ENCODE results near the gene SAMD11.
"Not testable (repeated sequence)": the region's sequence is repeated elsewhere in the genome, so short reads cannot be mapped to it uniquely, and the experiment has no call there.

SAMD11 gene

DNA sequence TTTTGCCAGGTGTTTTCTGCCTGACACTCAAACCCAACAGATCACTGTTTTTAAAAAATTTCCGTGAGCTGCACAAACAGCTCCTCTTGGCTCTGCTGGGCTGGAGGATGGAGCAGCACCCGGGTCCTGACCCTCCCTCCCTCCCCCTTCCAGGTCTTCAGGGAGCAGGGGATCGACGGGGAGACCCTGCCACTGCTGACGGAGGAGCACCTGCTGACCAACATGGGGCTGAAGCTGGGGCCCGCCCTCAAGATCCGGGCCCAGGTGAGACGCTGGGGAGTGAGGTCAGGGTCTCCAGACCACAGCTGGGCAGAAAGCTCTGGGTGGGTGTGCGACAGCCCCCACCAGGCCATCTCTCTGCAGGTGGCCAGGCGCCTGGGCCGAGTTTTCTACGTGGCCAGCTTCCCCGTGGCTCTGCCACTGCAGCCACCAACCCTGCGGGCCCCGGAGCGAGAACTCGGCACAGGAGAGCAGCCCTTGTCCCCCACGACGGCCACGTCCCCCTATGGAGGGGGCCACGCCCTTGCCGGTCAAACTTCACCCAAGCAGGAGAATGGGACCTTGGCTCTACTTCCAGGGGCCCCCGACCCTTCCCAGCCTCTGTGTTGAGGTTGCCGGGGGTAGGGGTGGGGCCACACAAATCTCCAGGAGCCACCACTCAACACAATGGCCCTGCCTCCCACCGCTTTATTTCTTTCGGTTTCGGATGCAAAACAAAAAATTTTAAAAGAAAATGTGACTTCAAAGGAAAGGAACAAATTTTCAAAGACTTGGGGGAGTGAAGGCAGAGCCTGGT, 20.0 kb downstream of the SAMD11 start:
- DNase-seq (ENCODE audit: low read depth) = no peak

GRCh38 chr1:944341-945325, 20.9 kb downstream of the SAMD11 start:
- no peak for DNase-seq (ENCODE audit: low read depth)

- DNase-seq (ENCODE audit: low read depth) = no peak
These were observed 22.2 kb downstream of the SAMD11 start for GRCh38 chr1:945688-946556.

DNA sequence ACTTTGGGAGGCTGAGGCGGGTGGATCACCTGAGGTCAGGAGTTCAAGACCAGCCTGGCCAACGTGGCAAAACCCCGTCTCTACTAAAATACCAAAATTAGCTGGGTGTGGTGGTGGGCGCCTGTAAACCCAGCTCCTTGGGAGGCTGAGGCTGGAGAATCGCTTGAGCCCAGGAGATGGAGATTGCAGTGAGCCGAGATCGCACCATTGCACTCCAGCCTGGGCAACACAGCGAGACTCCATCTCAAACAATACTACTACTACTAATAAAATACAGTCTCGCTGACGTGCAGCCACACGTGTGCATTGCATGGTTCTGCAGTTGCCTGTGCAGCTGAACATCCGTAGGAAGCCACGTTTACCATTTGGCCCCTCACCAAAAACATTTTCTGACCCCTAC, 23.1 kb downstream of the SAMD11 start:
- DNase-seq (ENCODE audit: low read depth) = not testable (repeated sequence)

DNA sequence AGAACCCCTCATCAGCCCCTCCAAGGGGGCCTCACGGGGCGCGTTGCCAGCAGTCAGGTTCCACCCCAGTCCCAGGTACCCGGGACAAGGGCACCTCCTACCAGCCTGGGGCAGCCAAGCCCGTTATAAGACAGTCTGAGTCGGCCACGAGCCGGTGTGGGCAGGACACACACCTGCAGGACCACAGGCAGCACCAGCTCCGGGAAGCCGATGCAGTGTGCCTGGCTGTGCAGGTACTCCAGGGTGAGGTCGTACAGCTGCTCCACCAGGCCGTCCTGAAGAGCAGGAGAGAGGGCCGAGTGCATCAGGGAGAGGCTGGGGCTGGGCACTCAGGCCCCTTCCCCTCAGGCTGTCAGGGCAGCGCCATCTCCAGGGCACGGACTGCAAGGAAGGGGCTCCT, 24.2 kb downstream of the SAMD11 start:
- DNase-seq (ENCODE audit: low read depth) = no peak

GRCh38 chr1:950268-950667, 26.5 kb downstream of the SAMD11 start:
- no peak for DNase-seq (ENCODE audit: low read depth)

GRCh38 chr1:950881-951280, 27.2 kb downstream of the SAMD11 start:
- no peak for DNase-seq (ENCODE audit: low read depth)

DNA sequence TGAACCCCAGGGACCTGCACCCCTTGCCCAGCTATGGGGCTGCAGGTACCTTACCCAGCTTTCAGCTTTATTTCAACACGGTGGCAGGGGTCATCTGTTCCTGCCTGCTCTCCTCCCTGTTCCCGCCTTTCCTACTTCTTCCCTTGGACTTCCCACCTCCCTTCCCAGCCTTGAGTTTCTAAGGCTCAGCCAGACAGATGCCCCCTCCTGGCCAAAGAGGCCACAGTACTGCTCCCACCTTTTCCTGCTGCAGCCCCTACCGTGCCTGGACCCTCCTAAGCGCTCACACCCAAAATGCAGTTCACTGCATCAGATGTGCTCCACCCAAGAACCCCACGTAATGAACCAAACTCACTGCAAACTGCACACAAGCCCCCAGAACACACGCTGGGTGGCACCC, 27.6 kb downstream of the SAMD11 start:
- peak; percentile 53 for DNase-seq (ENCODE audit: low read depth)

DNA sequence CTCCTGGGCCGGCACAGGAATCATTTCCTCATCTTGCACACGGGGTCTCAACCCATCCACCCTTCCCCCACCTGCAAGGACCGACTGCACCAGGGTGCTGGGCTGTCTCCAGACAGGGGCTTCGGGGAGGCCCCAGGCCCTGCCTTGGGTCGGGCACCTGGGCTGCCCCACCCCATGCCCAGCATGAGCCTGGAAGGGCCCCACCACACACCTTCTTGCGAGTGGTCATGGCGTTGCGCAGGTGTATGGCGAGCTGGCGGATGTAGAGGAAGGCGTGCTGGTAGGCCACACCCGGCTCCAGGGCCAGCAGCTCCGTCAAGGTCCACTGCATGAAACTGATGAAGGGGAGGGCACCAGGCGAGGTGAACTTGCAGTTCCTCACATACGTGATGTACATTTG, 28.5 kb downstream of the SAMD11 start:
- no peak for DNase-seq (ENCODE audit: low read depth)

DNA sequence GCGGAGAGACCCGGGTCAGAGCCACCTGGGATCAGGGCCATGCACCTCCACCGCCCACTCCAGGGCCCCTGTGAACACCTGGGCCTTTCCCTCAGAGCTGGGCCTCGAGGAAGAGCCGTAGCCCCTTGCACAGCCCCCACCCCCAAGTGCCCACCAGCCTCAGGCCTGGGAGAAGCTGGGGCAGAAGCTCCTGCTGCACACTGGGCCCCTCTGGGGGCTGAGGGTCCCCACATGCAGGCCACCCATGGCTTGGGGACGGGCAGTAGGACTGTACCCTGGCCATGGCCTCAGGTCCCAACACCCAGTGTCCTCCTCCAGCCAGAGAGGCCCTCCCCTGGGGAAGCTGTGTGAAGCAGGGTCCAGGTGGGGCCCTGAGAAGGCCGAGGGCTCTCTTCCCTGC, 28.9 kb downstream of the SAMD11 start:
- DNase-seq (ENCODE audit: low read depth) = no peak

DNA sequence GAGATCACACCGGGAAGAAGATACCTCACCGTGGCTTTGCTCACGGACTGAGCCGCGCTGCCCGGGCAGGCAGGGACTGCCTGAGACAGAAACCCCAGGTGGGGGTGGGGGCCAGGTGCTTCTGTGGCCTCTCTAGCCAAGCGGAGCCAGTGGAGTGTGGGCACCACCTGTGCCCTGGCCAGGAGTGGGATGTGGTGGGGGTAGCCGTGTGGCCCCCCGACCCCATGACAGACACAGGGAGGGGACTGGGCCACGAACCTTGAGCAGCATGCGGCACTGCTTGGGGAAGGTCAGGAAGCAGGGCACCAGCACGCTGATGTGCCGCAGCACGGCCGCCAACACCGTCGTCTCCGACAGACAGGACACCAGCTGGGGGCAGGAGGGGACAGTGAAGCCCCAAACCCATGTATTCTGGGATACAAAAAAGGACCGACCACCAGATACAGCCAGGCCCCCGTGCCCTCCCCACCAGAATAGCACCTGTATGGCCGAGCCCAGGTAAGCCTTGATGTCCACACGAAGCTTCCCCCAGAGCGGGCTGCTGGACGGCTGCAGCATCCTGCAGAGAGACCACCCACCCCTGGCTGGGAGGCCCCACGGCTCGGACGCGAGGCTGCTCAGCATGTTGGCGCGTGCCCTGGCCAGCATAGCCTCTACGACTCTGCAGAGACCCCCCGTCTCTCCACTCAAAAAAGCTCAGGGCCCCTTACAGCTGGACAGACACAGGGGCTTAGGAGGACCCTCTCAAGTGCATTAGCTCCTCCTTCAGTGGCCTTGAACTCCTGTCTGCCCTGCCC, 30.0 kb downstream of the SAMD11 start:
- DNase-seq (ENCODE audit: low read depth) = no peak

GRCh38 chr1:954927-955326, 31.2 kb downstream of the SAMD11 start:
- no peak for DNase-seq (ENCODE audit: low read depth)

- no peak for DNase-seq (ENCODE audit: low read depth)
These were observed 31.8 kb downstream of the SAMD11 start for GRCh38 chr1:955474-955873.

- DNase-seq (ENCODE audit: low read depth) = no peak
These were observed 32.9 kb downstream of the SAMD11 start for GRCh38 chr1:956636-957035.

- DNase-seq (ENCODE audit: low read depth) = peak; percentile 87
These were observed 35.4 kb downstream of the SAMD11 start, which contains the start of gene NOC2L for GRCh38 chr1:958823-959730. Gene NOC2L (minus strand): TSS chr1:959256. CDS start chr1:959240, 16 bp downstream.

DNA sequence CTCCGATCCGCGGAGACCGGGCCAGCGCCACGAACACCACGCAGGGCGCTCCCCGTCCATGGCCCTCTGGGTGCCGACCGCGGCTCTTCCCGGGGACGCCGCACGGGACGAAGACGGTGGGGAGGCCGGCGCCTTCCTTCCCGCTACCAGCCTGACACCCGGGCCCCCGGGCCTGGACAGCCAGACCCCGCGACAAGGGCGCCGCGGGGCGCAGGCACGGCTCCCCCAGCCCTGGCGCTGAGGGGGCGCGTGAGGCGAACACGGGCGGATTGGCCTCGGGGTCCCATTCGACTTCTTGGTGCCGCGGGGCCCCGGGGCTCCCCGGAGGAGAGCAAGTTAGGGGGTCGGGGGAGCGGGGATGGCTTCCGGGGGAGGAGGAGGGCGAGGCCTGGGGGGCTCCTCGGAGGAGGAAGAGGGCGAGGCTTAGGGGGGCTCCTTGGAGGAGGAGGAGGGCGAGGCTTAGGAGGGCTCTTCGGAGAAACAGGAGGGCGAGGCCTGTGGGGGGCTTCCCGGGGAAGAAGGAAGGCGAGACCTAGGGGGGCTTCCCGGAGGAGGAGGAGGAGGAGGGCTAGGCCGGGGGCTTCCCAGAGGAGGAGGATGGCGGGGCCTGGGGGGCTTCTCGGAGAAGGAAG, 36.1 kb downstream of the SAMD11 start:
- no peak for DNase-seq (ENCODE audit: low read depth)

- DNase-seq (ENCODE audit: low read depth) = peak; percentile 65
These were observed 36.8 kb downstream of the SAMD11 start, which contains the start of gene KLHL17 for GRCh38 chr1:960363-961131. Gene KLHL17 (plus strand): TSS chr1:960584. CDS start chr1:960694, 110 bp downstream.

DNA sequence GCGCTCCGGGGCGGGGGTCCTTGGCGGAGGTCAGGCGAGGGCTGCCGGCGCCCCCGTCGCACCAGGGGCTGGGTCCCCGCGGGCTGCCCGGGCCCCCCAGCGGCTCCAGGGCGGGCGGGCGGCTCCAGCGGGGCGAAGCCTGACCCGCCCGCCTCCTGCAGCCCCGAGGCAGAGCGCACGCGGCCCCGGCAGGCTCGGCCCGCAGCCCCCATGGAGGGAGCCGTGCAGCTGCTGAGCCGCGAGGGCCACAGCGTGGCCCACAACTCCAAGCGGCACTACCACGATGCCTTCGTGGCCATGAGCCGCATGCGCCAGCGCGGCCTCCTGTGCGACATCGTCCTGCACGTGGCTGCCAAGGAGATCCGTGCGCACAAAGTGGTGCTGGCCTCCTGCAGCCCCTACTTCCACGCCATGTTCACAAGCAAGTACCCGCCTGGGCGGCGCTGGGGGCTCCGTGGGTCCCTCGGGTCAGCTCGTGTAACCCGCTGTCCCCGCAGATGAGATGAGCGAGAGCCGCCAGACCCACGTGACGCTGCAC, 37.5 kb downstream of the SAMD11 start:
- DNase-seq (ENCODE audit: low read depth) = no peak

Data from EH (cell line).